HepG2 (cell line): ENCODE measurements around the gene MRGPRE. TPM values are rescaled to one million over a fixed set of nuclear protein-coding genes. Genes with fewer than 3 reads are reported as not detected.
"Not testable (repeated sequence)": the region's sequence is repeated elsewhere in the genome, so short reads cannot be mapped to it uniquely, and the experiment has no call there.

Source experiments
- ATAC-seq: fragments of 200-7000 bp; cut with Tn5 transposase; 3 replicates; pipeline ENCODE4 v1.9.1; 2020; ENCODE audit warnings: mild to moderate bottlenecking, moderate library complexity
- BruUV-seq: library from RNA; stranded (reverse); fragments of 400-500 nt; replicated peaks from 2 replicates; lab custom pipeline; 2021; lab: Mats Ljungman, UMichigan
- CTCF ChIA-PET: fragments of 300-600 bp; formaldehyde crosslinking; extraction: SDS; loops from one replicate; lab custom pipeline; 2021; ENCODE audit warnings: low total read pairs, inconsistent platforms, low intra/inter-chr PET ratio; lab: Yijun Ruan, JAX
- POLR2A ChIA-PET: fragments of 350-600 bp; sonication (Branson Sonifier 250); formaldehyde crosslinking; loops from one replicate; lab custom pipeline; 2020; ENCODE audit warnings: antibody characterized with exemption, inconsistent platforms; lab: Yijun Ruan, JAX
- DNase-seq: peaks from one replicate; pipeline ENCODE4 v3.0.0-alpha.2; 2015; ENCODE audit warnings: low spot score
- FAIRE-seq: peaks from 3 replicates; lab custom pipeline; 2011; peaks lifted over from hg19 to GRCh38; lab: Jason Lieb, UNC
- H2AFZ ChIP-seq: one replicate; pipeline ENCODE4 v1.6.1; 2011; ENCODE audit warnings: low read length, inconsistent platforms
- H3K27ac ChIP-seq: fragments of 300-600 bp; 3 replicates; pipeline ENCODE4 v1.8.0; 2011; ENCODE audit warnings: mixed run types, mild to moderate bottlenecking, mixed read lengths, low read length, inconsistent platforms; ENCODE audit not compliant: insufficient read depth; ENCODE audit errors: extremely low read length
- H3K27me3 ChIP-seq, 2 experiments: fragments of 200-600 bp in 1 of 2; 2 replicates in 1 of 2; 3 replicates in 1 of 2; pipeline versions ENCODE4 v1.6.0 to v1.8.0; 2011; ENCODE audit warnings: low read length in 2 of 2, mild to moderate bottlenecking in 2 of 2, moderate library complexity in 2 of 2, inconsistent platforms in 1 of 2; ENCODE audit not compliant: insufficient read depth in 2 of 2, control insufficient read depth in 1 of 2
- H3K36me3 ChIP-seq, 2 experiments: fragments of 200-600 bp in 1 of 2; replicated peaks in 1 of 2; 2 replicates in 1 of 2; 3 replicates in 1 of 2; pipeline versions ENCODE4 v1.5.1 to v1.8.0; 2011; ENCODE audit warnings: low read length in 2 of 2, inconsistent platforms in 1 of 2; ENCODE audit not compliant: insufficient read depth in 2 of 2, control insufficient read depth in 1 of 2
- H3K4me1 ChIP-seq: 2 replicates; pipeline ENCODE4 v1.5.1; 2012; ENCODE audit warnings: low read length, inconsistent platforms; ENCODE audit not compliant: insufficient read depth
- H3K4me2 ChIP-seq: 2 replicates; pipeline ENCODE4 v1.6.0; 2011; ENCODE audit warnings: low read depth, low read length, inconsistent platforms
- H3K4me3 ChIP-seq, 3 experiments: fragments of 200-600 bp in 1 of 3; sonication (generic), shearing (Covaris generic) in 1 of 3; replicated peaks in 1 of 3; 2 replicates each; pipeline ENCODE4 v1.5.1; 2011 to 2016; ENCODE audit warnings: low read length in 3 of 3, inconsistent platforms in 2 of 3, low read depth in 2 of 3, mild to moderate bottlenecking in 2 of 3, control low read depth in 1 of 3, mixed read lengths in 1 of 3; ENCODE audit not compliant: insufficient read depth in 1 of 3
- H3K79me2 ChIP-seq: one replicate; pipeline ENCODE4 v1.6.1; 2011; ENCODE audit warnings: low read length, inconsistent platforms; ENCODE audit not compliant: insufficient read depth
- H3K9ac ChIP-seq: 2 replicates; pipeline ENCODE4 v1.6.0; 2011; ENCODE audit warnings: mild to moderate bottlenecking, low read depth, low read length, inconsistent platforms; ENCODE audit not compliant: insufficient read depth
- H3K9me3 ChIP-seq: 2 replicates; pipeline ENCODE4 v1.5.1; 2012; ENCODE audit warnings: mild to moderate bottlenecking, low read length
- H4K20me1 ChIP-seq: 2 replicates; pipeline ENCODE4 v1.6.0; 2011; ENCODE audit warnings: inconsistent platforms, mild to moderate bottlenecking, low read length, moderate library complexity; ENCODE audit not compliant: insufficient read depth
- WGBS: methylation state at CpG from one replicate; pipeline ENCODE4 v1.1.6; 2017; ENCODE audit warnings: low lambda C conversion rate; 5-methylcytosine and 5-hydroxymethylcytosine counted together
- in situ Hi-C: cut with HindIII; loops from 2 replicates; pipeline ENCODE4 v1.10.0; 2017; ENCODE audit warnings: low pct_unique_long_range_greater_than_20kb; ENCODE audit not compliant: extremely low pct_ligation_motif_present
- intact Hi-C: fragments of 100-400 bp; cut with micrococcal nuclease; formaldehyde crosslinking; loops from one replicate; pipeline ENCODE4 v1.10.0; 2022; ENCODE audit not compliant: unreplicated experiment
- polyA plus RNA-seq, 8 experiments: library from polyadenylated mRNA; depleted of rRNA in 3 of 8; stranded (reverse) in 7 of 8; unstranded in 1 of 8; fragments of >200 nt; fragmentation: Illumina TruSeq in 4 of 8; extraction: Trizol in 4 of 8; gene quantifications; 2 replicates each; pipeline versions ENCODE4 v1.2.1 to v1.2.3, GENCODE V29; 2011 to 2016; ENCODE audit warnings: low read depth in 4 of 8, missing spikeins in 1 of 8, mixed read lengths in 1 of 8; ENCODE audit not compliant: insufficient read depth in 1 of 8
- total RNA-seq, 5 experiments: library from RNA; depleted of rRNA; stranded (reverse); fragments of >200 nt; fragmentation: Illumina TruSeq; extraction: Trizol; gene quantifications; 2 replicates each; pipeline ENCODE4 v1.2.3, GENCODE V29; 2016; ENCODE audit warnings: low read depth in 1 of 5

Gene MRGPRE
- total and polyA plus RNA-seq, 2 of the 13 experiments (the other 11 are each of a cell fraction or from before 2014, with no cell fraction given), result not detected

GRCh38 chr11:3261831-3262230 lies 29.6 kb upstream of the MRGPRE start:
- in situ Hi-C loops, H3K36me3 ChIP-seq, CTCF ChIA-PET, DNase-seq, H3K27me3 ChIP-seq, H3K9ac ChIP-seq, ATAC-seq, BruUV-seq, POLR2A ChIA-PET, H2AFZ ChIP-seq, H3K9me3 ChIP-seq, intact Hi-C loops, H3K4me2 ChIP-seq, H3K27ac ChIP-seq, H3K4me3 ChIP-seq, H4K20me1 ChIP-seq, H3K4me1 ChIP-seq, FAIRE-seq, H3K79me2 ChIP-seq: not testable (repeated sequence)
- 47% methylated on average over 6 of the region's 8 CpGs for WGBS

GRCh38 chr11:3257509-3257908 lies 25.3 kb upstream of the MRGPRE start:
- in situ Hi-C loops, H3K27me3 ChIP-seq, H3K4me2 ChIP-seq, CTCF ChIA-PET, ATAC-seq, FAIRE-seq, H3K9ac ChIP-seq, intact Hi-C loops, H3K4me1 ChIP-seq, H4K20me1 ChIP-seq, H3K27ac ChIP-seq, H3K79me2 ChIP-seq, DNase-seq, POLR2A ChIA-PET, H2AFZ ChIP-seq, H3K4me3 ChIP-seq, H3K9me3 ChIP-seq, BruUV-seq, H3K36me3 ChIP-seq: not testable (repeated sequence)
- 0% methylated on average over 1 of the region's 1 CpG for WGBS

- H3K4me3 ChIP-seq, H3K4me1 ChIP-seq, H3K27me3 ChIP-seq, H4K20me1 ChIP-seq, H3K79me2 ChIP-seq, intact Hi-C loops, H3K27ac ChIP-seq, H2AFZ ChIP-seq, H3K9me3 ChIP-seq, FAIRE-seq, DNase-seq, H3K4me2 ChIP-seq, ATAC-seq, H3K9ac ChIP-seq, POLR2A ChIA-PET, CTCF ChIA-PET, H3K36me3 ChIP-seq, BruUV-seq, in situ Hi-C loops: not testable (repeated sequence)
- WGBS, result no CpG with 5 or more reads among the region's 12 CpGs
These were observed 23.0 kb upstream of the MRGPRE start for GRCh38 chr11:3255241-3255640.

- H2AFZ ChIP-seq, H3K4me2 ChIP-seq, H3K4me3 ChIP-seq, H3K27ac ChIP-seq, H3K27me3 ChIP-seq, H3K36me3 ChIP-seq, H3K79me2 ChIP-seq, BruUV-seq, POLR2A ChIA-PET, H3K4me1 ChIP-seq, H3K9ac ChIP-seq, ATAC-seq, in situ Hi-C loops, CTCF ChIA-PET, intact Hi-C loops, H4K20me1 ChIP-seq, H3K9me3 ChIP-seq, DNase-seq, FAIRE-seq: not testable (repeated sequence)
- no CpG with 5 or more reads among the region's 14 CpGs for WGBS
These were observed 22.6 kb upstream of the MRGPRE start for GRCh38 chr11:3254773-3255172.
